ENCODE results near the gene LILRB3. TPM values are rescaled to one million over a fixed set of nuclear protein-coding genes. Genes with fewer than 3 reads are reported as not detected.
A peak's percentile ranks its signal among the peaks of the same experiment; 100 is the strongest.
"Not testable (repeated sequence)": the region's sequence is repeated elsewhere in the genome, so short reads cannot be mapped to it uniquely, and the experiment has no call there.

Gene LILRB3
- total RNA-seq, 3 donors from 2014 or later: 1.6 to 28.3 (median 11.5) TPM

- intact Hi-C loops (cut with DNase I; ENCODE audit: low total_unique reads): loop anchor here (10.0 kb wide), 1 partner anchor 61 kb away; no protein-coding TSS in a partner anchor
- no peak overlapping the region for H3K4me3 ChIP-seq
- no peaks in the 10 kb centered on the region for H3K27me3 ChIP-seq
- H3K4me1 ChIP-seq: no peaks in the 10 kb centered on the region
- no peaks in the 10 kb centered on the region for H3K36me3 ChIP-seq
- no peak for DNase-seq (ENCODE audit: low spot score in 2 of 2)
- no peak overlapping the region for H3K27ac ChIP-seq
- no peak for TF ChIP-seq POLR2A (IDR thresholded peaks at IDR 0.05)
- no peak for TF ChIP-seq CTCF (IDR thresholded peaks at IDR 0.05)
- TF ChIP-seq POLR2AphosphoS5 (IDR thresholded peaks at IDR 0.05): no peak
- no peaks in the 10 kb centered on the region for H3K9me3 ChIP-seq
Measured at GRCh38 chr19:54173951-54174834, 48.6 kb downstream of the LILRB3 start.

GRCh38 chr19:54173359-54173699 lies 49.5 kb downstream of the LILRB3 start:
- H3K9me3 ChIP-seq: no peaks in the 10 kb centered on the region
- no peaks in the 10 kb centered on the region for H3K36me3 ChIP-seq
- TF ChIP-seq CTCF (IDR thresholded peaks at IDR 0.05) (no peak), POLR2AphosphoS5 (IDR thresholded peaks at IDR 0.05) (no peak), POLR2A (IDR thresholded peaks at IDR 0.05) (no peak)
- H3K27me3 ChIP-seq: no peaks in the 10 kb centered on the region
- H3K4me3 ChIP-seq: peak overlapping the region in 2 of 3 donors; percentile 54 to 60
- H3K27ac ChIP-seq: peak overlapping the region; percentile 79 to 87
- intact Hi-C loops (cut with DNase I; ENCODE audit: low total_unique reads): loop anchor here (10.0 kb wide), 1 partner anchor 61 kb away; no protein-coding TSS in a partner anchor
- H3K4me1 ChIP-seq: no peaks in the 10 kb centered on the region
- no peak for DNase-seq (ENCODE audit: low spot score in 2 of 2)

- peak within 1 kb of the TSS; percentile 79 to 87 for H3K27ac ChIP-seq
- H3K4me3 ChIP-seq: peak within 1 kb of the TSS in 2 of 3 donors; percentile 54 to 60
- DNase-seq (ENCODE audit: low spot score in 2 of 2): peak in 1 of 2 donors; percentile 62
- H3K4me1 ChIP-seq: no peaks in the 10 kb centered on the region
- peak; percentile 31 for TF ChIP-seq POLR2A (IDR thresholded peaks at IDR 0.05)
- peak; percentile 22 to 66 (median 40) for TF ChIP-seq CTCF (IDR thresholded peaks at IDR 0.05)
- TF ChIP-seq POLR2AphosphoS5 (IDR thresholded peaks at IDR 0.05): no peak
- intact Hi-C loops (cut with DNase I; ENCODE audit: low total_unique reads): loop anchor here (10.0 kb wide), 1 partner anchor 62 kb away; no protein-coding TSS in a partner anchor
- H3K36me3 ChIP-seq: no peaks in the 10 kb centered on the region
- no peaks in the 10 kb centered on the region for H3K27me3 ChIP-seq
- H3K9me3 ChIP-seq: no peaks in the 10 kb centered on the region
Measured at GRCh38 chr19:54172471-54173358, 50.1 kb downstream of the LILRB3 start, which contains the start of gene TMC4. Gene TMC4, minus strand, starts transcription at chr19:54173160. Its CDS starts 43 bp downstream, at chr19:54173117.

- intact Hi-C loops (cut with DNase I; ENCODE audit: low total_unique reads): loop anchor here (10.0 kb wide), 1 partner anchor 63 kb away; no protein-coding TSS in a partner anchor
- not testable (repeated sequence) for H3K4me1 ChIP-seq; H3K9me3 ChIP-seq; H3K36me3 ChIP-seq; DNase-seq (ENCODE audit: low spot score in 2 of 2); H3K27me3 ChIP-seq
- peak overlapping the region; percentile 79 to 87 for H3K27ac ChIP-seq
- H3K4me3 ChIP-seq: peak overlapping the region in 2 of 3 donors; percentile 54 to 60
Measured at GRCh38 chr19:54171736-54172431, 50.9 kb downstream of the LILRB3 start.

- intact Hi-C loops (cut with DNase I; ENCODE audit: low total_unique reads): loop anchor here (1.0 kb wide), 1 partner anchor 9 kb away; no protein-coding TSS in a partner anchor
- DNase-seq (ENCODE audit: low spot score in 2 of 2): no peak
- Histone ChIP-seq H3K4me3 (no peak overlapping the region), H3K27me3 (no peaks in the 10 kb centered on the region), H3K4me1 (no peaks in the 10 kb centered on the region), H3K36me3 (no peaks in the 10 kb centered on the region), H3K27ac (no peak overlapping the region), H3K9me3 (no peaks in the 10 kb centered on the region)
- TF ChIP-seq POLR2AphosphoS5 (IDR thresholded peaks at IDR 0.05): no peak
- TF ChIP-seq CTCF (IDR thresholded peaks at IDR 0.05): no peak
- no peak for TF ChIP-seq POLR2A (IDR thresholded peaks at IDR 0.05)
Measured at GRCh38 chr19:54169149-54169740, 53.6 kb downstream of the LILRB3 start.
